Central memory CD8-positive, alpha-beta T cell (primary cell): Measurements from ENCODE around the gene PSMD4.

ENCODE experiments used
- ATAC-seq: fragments of 150-1000 bp; cut with Tn5 transposase; replicated peaks from 2 replicates; pipeline ENCODE4 v1.10.0; 2022; ENCODE audit warnings: mild to moderate bottlenecking, moderate FRiP score, moderate number of reproducible peaks; ENCODE audit not compliant: poor library complexity, severe bottlenecking; ENCODE audit errors: extremely low read depth
- DNase-seq, 2 donors: peaks; one replicate each; pipeline ENCODE4 v3.0.0; 2021; ENCODE audit warnings: low spot score in 2 of 2
- H3K27ac Mint-ChIP-seq: one replicate; pipeline ENCODE4 v1.8.0; 2022; ENCODE audit warnings: low read depth, mild to moderate bottlenecking, moderate library complexity, mixed read lengths
- H3K27me3 Mint-ChIP-seq: one replicate; pipeline ENCODE4 v1.8.0; 2022; ENCODE audit warnings: mixed read lengths
- H3K36me3 Mint-ChIP-seq: one replicate; pipeline ENCODE4 v1.8.0; 2022; ENCODE audit warnings: mild to moderate bottlenecking, moderate library complexity, mixed read lengths; ENCODE audit not compliant: insufficient read depth
- H3K4me1 Mint-ChIP-seq: one replicate; pipeline ENCODE4 v1.8.0; 2022; ENCODE audit warnings: mixed read lengths
- H3K4me3 Mint-ChIP-seq: one replicate; pipeline ENCODE4 v1.8.0; 2022; ENCODE audit warnings: mild to moderate bottlenecking, moderate library complexity, mixed read lengths
- H3K9me3 Mint-ChIP-seq: one replicate; pipeline ENCODE4 v1.8.0; 2022; ENCODE audit warnings: mixed read lengths

PSMD4 gene

DNA sequence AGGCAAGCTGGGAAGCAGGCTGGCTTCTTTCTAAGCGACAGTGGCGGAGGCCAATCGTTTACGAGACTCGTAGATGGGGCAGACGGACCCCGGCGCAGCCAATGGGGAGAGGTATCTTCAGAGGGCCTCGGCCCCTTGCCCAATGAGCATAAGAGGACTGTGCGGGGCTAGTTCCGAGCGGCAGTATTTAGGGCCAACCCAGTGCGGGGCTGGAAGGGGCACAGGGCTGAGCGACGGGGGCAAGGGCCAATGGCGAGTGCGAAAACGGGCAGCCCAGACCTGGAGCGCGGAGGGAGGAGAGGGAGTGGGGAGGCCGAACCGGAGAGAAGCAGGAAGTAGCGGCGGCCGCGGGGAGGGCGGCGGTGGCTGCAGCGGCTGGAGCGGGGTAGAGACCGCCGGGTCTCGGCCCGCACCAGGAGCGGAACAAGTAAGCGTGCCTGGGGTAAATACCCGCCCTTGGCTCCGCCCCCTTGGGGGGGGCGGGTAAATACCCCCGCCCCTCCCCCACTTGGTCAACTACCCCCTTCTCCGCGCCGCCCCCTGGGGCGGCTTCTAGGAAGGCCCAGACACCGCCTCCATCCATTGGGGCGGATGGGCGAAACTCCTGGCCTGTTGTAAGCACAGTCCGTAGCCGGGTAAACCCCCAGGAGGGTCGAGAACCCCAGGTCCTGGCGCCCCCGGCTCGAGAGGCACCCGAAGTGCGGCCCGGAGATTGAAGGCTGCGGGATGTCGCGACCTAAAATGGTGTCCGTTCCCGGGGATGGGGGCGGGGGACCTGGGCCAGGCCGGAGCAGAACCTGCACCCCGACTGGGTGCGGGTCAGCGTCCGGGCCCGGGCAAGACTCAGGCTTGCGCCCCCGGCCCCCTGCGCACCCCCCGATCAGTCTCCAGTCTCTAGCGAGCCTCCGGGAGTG, 27.7 kb downstream of the PSMD4 start, which contains the start of gene ZNF687:
TSS of gene ZNF687 (plus strand) at position 331 of the 914 bp plus-strand sequence. CDS start 3,993 bp downstream, outside the sequence.
- Mint-ChIP-seq H3K9me3 (no peaks in the 10 kb centered on the region), H3K4me1 (peaks cover 38% of the 10 kb centered on the region), H3K36me3 (peaks cover 28% of the 10 kb centered on the region), H3K4me3 (peak within 1 kb of the TSS; percentile 91), H3K27ac (peak within 1 kb of the TSS; percentile 91), H3K27me3 (no peaks in the 10 kb centered on the region)
- ATAC-seq = peak; percentile 93
- peak; percentile 92 to 98 for DNase-seq

DNA sequence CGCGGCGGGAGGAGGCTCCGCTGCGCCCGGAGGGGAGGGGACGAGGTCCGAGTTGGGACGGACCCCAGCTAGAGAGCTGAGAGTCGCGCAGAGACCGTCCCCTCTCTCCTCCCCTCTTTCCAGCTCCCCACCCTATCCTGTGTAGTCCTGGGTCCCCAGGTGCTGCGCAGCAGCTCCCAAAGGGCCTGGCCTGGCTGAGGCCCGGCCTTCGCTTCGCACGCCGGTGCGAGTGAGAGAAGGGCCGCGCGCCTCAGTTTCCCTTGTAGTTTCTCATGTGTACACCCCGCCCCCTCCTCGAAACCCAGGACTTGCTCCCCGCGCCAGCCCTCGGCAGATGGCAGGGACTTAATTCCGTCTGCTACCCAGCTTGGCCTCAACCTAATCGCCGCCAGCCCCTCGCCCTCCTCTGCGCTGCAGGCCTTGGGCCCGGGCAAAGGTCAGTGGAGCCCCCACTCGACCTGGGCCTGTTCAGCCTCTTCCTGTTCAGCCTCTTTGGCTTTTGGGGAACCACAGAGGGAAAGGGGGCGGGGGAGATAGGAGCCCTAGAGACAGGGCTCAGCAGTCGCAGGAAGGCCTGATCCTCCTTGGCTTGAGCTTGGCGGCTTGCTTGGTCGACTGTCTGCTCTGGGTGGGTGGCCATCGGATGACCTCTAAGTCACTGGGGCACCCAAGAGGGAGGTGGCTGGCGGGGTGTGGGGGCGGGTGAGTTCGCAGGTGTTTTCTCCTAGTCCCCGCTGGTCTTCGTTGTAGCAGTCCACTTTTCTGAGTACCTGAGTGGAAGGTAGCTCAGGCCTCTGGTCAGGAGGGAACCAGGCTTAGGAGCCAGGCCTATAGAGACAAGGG, 28.6 kb downstream of the PSMD4 start:
- no peaks in the 10 kb centered on the region for H3K9me3 Mint-ChIP-seq
- peaks cover 28% of the 10 kb centered on the region for H3K36me3 Mint-ChIP-seq
- peaks cover 39% of the 10 kb centered on the region for H3K4me1 Mint-ChIP-seq
- H3K27me3 Mint-ChIP-seq = no peaks in the 10 kb centered on the region
- peak overlapping the region; percentile 91 for H3K4me3 Mint-ChIP-seq
- H3K27ac Mint-ChIP-seq = peak overlapping the region; percentile 62
- peak in 1 of 2 donors; percentile 19 for DNase-seq
- ATAC-seq = no peak

DNA sequence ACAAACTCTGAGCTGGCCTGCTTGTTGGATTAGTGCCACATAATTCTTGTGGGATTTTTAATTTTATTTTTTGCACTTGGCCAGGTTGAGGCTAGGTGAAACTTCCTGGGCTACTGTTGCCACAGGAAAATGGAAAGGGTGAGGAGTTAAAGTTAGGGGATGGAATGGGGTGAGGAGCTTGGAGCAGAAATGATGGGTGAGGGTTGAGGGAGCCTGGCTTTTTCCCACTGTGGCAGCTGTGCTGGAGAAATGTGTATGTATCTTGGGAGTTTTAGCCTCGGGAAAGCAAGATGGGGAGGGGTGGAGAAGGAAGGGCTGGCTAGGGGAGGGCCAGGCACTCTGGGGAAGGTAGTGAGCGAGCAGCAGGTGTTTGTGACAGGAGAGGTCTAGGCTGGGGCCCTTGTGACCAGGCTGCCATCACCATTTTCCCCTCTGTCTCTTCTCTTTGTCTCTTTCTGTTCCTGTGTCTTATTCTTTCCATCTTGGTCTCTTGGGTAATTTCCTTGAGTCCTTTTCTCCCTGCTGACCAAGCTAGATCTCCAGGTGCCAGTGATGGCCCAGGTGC, 29.6 kb downstream of the PSMD4 start:
- DNase-seq (no peak), ATAC-seq (no peak)
- H3K9me3 Mint-ChIP-seq = no peaks in the 10 kb centered on the region
- peaks cover 49% of the 10 kb centered on the region for H3K4me1 Mint-ChIP-seq
- H3K27ac Mint-ChIP-seq = peak overlapping the region; percentile 62
- H3K4me3 Mint-ChIP-seq = peak overlapping the region; percentile 91
- no peaks in the 10 kb centered on the region for H3K27me3 Mint-ChIP-seq
- peaks cover 34% of the 10 kb centered on the region for H3K36me3 Mint-ChIP-seq

DNA sequence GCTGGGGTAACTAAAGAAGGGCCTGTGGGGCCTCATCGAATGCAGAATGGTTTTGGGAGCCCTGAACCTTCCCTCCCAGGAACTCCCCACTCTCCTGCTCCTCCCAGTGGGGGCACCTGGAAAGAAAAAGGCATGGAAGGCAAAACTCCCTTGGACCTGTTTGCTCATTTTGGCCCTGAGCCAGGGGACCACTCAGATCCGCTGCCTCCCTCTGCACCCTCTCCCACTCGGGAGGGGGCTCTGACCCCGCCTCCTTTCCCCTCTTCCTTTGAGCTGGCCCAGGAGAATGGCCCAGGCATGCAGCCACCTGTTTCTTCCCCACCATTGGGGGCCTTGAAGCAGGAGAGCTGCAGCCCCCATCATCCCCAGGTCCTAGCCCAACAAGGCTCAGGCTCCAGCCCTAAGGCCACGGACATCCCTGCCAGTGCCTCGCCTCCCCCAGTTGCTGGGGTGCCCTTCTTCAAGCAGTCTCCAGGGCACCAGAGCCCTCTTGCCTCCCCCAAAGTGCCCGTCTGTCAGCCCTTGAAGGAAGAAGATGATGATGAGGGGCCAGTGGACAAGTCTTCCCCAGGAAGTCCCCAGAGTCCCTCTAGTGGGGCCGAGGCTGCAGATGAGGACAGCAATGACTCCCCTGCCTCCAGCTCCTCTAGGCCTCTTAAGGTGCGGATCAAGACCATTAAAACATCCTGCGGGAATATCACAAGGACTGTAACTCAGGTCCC, 32.2 kb downstream of the PSMD4 start:
- ATAC-seq (no peak), DNase-seq (no peak)
- no peak overlapping the region for H3K4me3 Mint-ChIP-seq
- no peaks in the 10 kb centered on the region for H3K27me3 Mint-ChIP-seq
- peaks cover 34% of the 10 kb centered on the region for H3K36me3 Mint-ChIP-seq
- peaks cover 47% of the 10 kb centered on the region for H3K4me1 Mint-ChIP-seq
- no peaks in the 10 kb centered on the region for H3K9me3 Mint-ChIP-seq
- H3K27ac Mint-ChIP-seq = no peak overlapping the region

DNA sequence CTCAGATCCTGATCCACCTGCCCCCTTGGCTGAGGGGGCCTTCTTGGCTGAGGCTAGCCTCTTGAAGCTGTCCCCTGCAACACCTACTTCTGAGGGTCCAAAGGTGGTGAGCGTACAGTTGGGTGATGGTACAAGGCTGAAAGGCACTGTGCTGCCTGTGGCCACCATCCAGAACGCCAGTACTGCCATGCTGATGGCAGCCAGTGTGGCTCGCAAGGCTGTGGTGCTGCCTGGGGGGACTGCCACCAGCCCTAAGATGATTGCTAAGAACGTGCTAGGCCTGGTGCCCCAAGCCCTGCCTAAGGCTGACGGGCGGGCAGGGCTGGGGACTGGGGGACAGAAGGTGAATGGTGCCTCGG, 32.8 kb downstream of the PSMD4 start:
- no peak overlapping the region for H3K4me3 Mint-ChIP-seq
- peaks cover 32% of the 10 kb centered on the region for H3K36me3 Mint-ChIP-seq
- ATAC-seq (no peak), DNase-seq (no peak)
- peaks cover 42% of the 10 kb centered on the region for H3K4me1 Mint-ChIP-seq
- no peaks in the 10 kb centered on the region for H3K9me3 Mint-ChIP-seq
- H3K27me3 Mint-ChIP-seq = no peaks in the 10 kb centered on the region
- H3K27ac Mint-ChIP-seq = no peak overlapping the region

DNA sequence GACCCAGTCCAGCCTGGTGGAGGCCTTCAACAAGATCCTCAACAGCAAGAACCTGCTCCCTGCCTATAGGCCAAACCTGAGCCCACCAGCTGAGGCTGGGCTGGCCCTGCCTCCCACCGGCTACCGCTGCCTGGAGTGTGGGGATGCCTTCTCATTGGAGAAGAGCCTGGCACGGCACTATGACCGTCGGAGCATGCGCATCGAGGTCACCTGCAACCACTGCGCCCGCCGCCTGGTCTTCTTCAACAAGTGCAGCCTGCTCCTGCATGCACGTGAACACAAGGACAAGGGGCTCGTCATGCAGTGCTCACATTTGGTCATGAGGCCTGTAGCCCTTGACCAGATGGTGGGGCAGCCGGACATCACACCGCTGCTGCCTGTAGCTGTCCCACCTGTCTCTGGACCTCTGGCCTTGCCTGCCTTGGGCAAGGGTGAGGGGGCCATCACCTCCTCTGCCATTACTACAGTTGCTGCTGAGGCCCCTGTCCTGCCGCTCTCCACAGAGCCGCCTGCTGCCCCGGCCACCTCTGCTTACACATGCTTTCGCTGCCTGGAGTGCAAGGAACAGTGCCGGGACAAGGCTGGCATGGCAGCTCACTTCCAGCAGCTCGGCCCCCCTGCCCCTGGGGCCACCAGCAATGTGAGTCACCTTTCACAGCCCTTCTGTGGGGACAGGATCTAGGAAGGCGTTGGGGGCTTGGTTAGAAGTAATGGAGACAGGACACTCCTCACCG, 33.4 kb downstream of the PSMD4 start:
- DNase-seq = no peak
- H3K4me1 Mint-ChIP-seq = peaks cover 41% of the 10 kb centered on the region
- H3K9me3 Mint-ChIP-seq = no peaks in the 10 kb centered on the region
- H3K36me3 Mint-ChIP-seq = peaks cover 36% of the 10 kb centered on the region
- no peak for ATAC-seq
- no peak overlapping the region for H3K4me3 Mint-ChIP-seq
- no peak overlapping the region for H3K27ac Mint-ChIP-seq
- no peaks in the 10 kb centered on the region for H3K27me3 Mint-ChIP-seq

DNA sequence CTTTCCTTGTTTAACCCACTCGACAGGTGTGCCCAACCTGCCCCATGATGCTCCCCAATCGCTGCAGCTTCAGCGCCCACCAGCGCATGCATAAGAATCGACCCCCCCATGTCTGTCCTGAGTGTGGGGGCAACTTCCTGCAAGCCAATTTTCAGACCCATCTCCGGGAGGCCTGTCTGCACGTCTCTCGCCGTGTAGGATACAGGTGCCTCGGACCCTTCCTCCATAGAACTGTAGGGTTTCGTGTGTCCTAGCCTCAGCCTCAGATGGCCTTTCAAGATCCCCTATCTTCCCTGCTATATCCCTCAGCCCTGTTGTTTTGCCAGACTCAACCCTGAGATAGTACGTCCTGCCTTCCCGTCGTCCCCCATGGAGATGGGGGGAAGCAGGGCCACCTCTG, 34.0 kb downstream of the PSMD4 start:
- Mint-ChIP-seq H3K36me3 (peaks cover 34% of the 10 kb centered on the region), H3K27ac (peak overlapping the region; percentile 36), H3K4me1 (peaks cover 36% of the 10 kb centered on the region), H3K27me3 (no peaks in the 10 kb centered on the region), H3K9me3 (no peaks in the 10 kb centered on the region), H3K4me3 (no peak overlapping the region)
- ATAC-seq (no peak), DNase-seq (no peak)

DNA sequence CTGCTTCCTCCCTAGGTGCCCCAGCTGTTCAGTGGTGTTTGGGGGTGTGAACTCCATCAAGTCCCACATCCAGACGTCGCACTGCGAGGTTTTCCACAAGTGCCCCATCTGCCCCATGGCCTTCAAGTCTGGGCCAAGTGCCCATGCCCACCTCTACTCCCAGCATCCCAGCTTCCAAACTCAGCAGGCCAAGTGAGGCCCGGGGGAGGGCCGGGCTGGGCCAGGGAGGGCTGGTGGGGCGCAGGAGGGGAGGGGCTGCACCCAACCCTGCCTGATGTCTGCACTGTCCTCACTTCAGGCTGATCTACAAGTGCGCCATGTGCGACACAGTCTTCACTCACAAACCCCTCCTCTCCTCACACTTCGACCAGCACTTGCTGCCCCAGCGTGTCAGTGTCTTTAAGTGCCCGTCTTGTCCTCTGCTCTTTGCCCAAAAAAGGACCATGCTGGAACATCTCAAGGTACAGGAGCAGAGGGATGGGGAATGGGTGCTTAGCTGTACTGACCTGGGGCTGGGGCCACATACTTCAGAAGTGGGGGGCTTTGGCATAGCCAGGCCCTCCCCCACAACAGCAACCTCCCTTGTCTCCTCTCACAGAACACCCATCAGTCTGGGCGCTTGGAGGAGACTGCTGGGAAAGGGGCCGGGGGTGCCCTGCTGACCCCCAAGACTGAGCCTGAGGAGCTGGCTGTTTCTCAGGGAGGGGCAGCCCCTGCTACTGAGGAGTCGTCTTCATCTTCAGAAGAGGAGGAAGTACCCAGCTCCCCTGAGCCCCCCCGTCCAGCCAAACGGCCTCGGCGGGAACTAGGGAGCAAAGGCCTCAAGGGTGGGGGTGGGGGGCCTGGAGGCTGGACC, 34.8 kb downstream of the PSMD4 start:
- Mint-ChIP-seq H3K27ac (peak overlapping the region; percentile 73), H3K27me3 (no peaks in the 10 kb centered on the region), H3K4me3 (no peak overlapping the region), H3K9me3 (no peaks in the 10 kb centered on the region), H3K36me3 (peaks cover 38% of the 10 kb centered on the region), H3K4me1 (peaks cover 28% of the 10 kb centered on the region)
- DNase-seq (no peak), ATAC-seq (no peak)

DNA sequence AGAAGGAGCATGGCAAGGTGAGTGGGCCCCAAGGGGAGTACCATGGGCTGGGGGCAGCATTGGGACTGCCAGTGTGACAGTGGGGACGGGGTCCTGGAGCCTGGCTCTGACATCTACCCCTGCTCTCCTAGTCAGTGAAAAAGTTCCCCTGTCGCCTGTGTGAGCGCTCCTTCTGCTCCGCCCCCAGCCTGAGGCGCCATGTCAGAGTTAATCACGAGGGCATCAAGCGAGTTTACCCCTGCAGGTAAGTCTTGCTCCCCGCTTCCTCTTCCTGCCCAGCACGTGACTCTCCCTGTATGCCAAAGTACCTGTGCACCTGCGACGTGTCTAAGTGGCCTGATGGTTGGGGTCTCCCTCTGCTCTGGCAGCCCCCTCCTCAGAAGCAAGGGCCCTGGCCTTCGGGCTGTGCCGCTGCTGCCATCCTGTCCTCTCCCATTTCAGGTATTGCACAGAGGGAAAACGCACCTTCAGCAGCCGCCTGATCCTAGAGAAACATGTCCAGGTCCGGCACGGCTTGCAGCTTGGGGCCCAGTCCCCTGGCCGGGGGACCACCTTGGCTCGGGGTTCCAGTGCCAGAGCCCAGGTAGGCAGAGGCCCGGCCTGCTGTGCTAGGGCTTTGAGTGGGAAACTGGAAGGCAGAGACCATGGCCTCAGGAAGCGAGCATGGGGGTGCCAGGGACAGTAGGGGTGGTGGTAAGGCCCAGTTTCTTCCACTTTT, 35.6 kb downstream of the PSMD4 start:
- ATAC-seq (no peak), DNase-seq (no peak)
- peak overlapping the region; percentile 73 for H3K27ac Mint-ChIP-seq
- H3K9me3 Mint-ChIP-seq = no peaks in the 10 kb centered on the region
- peaks cover 23% of the 10 kb centered on the region for H3K4me1 Mint-ChIP-seq
- no peaks in the 10 kb centered on the region for H3K27me3 Mint-ChIP-seq
- H3K4me3 Mint-ChIP-seq = no peak overlapping the region
- peaks cover 39% of the 10 kb centered on the region for H3K36me3 Mint-ChIP-seq

DNA sequence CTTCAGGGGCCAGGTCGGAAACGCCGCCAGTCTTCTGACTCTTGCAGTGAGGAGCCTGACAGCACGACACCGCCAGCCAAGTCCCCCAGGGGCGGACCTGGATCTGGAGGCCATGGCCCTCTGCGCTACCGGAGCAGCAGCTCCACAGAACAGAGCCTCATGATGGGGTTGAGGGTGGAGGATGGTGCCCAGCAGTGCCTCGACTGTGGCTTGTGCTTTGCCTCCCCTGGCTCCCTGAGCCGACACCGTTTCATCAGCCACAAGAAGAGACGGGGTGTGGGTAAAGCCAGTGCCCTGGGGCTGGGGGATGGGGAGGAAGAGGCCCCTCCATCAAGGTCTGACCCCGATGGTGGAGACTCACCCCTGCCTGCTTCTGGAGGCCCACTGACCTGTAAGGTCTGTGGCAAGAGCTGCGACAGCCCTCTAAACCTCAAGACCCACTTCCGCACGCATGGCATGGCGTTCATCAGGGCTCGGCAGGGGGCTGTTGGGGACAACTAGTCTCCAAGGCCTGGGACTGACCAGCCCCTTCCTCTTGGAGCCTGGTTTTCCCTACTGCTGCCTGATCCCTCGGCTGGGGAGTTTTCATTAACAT, 36.3 kb downstream of the PSMD4 start:
- Mint-ChIP-seq H3K9me3 (no peaks in the 10 kb centered on the region), H3K4me3 (no peak overlapping the region), H3K27me3 (no peaks in the 10 kb centered on the region), H3K36me3 (peaks cover 40% of the 10 kb centered on the region), H3K4me1 (peaks cover 20% of the 10 kb centered on the region), H3K27ac (peak overlapping the region; percentile 73)
- ATAC-seq (no peak), DNase-seq (no peak)
